IPS-18c (cell line): ENCODE measurements around the gene BTBD9.
"Not testable (repeated sequence)": the region's sequence is repeated elsewhere in the genome, so short reads cannot be mapped to it uniquely, and the experiment has no call there.

Experiments used
- H3K4me3 ChIP-seq: 2 replicates; pipeline ENCODE4 v1.7.0; 2013; ENCODE audit warnings: low read depth, mild to moderate bottlenecking, low read length, moderate library complexity; ENCODE audit not compliant: insufficient read depth
- H3K9me3 ChIP-seq: one replicate; pipeline ENCODE4 v1.6.1; 2013; ENCODE audit warnings: mild to moderate bottlenecking, low read length, moderate library complexity; ENCODE audit not compliant: control insufficient read depth, insufficient read depth

BTBD9 gene

GRCh38 chr6:38654263-38654662, 14.5 kb upstream of the BTBD9 start:
- no peak overlapping the region for H3K4me3 ChIP-seq
- no peaks in the 10 kb centered on the region for H3K9me3 ChIP-seq

- H3K4me3 ChIP-seq: no peak overlapping the region
- H3K9me3 ChIP-seq: no peaks in the 10 kb centered on the region
These were observed 11.5 kb upstream of the BTBD9 start for GRCh38 chr6:38651121-38651784.

GRCh38 chr6:38650207-38650752, 10.6 kb upstream of the BTBD9 start:
- H3K9me3 ChIP-seq: no peaks in the 10 kb centered on the region
- no peak overlapping the region for H3K4me3 ChIP-seq

GRCh38 chr6:38649744-38650143, 10.0 kb upstream of the BTBD9 start:
- H3K4me3 ChIP-seq: no peak overlapping the region
- H3K9me3 ChIP-seq: no peaks in the 10 kb centered on the region

- no peaks in the 10 kb centered on the region for H3K9me3 ChIP-seq
- no peak overlapping the region for H3K4me3 ChIP-seq
These were observed 8.9 kb upstream of the BTBD9 start for GRCh38 chr6:38648629-38649028.

- H3K4me3 ChIP-seq: no peak overlapping the region
- no peaks in the 10 kb centered on the region for H3K9me3 ChIP-seq
These were observed 6.6 kb upstream of the BTBD9 start for GRCh38 chr6:38646166-38646878.

- no peaks in the 10 kb centered on the region for H3K9me3 ChIP-seq
- H3K4me3 ChIP-seq: no peak overlapping the region
These were observed 5.2 kb upstream of the BTBD9 start for GRCh38 chr6:38644951-38645350.

GRCh38 chr6:38640216-38640909, 634 bp upstream of the BTBD9 start:
- no peaks in the 10 kb centered on the region for H3K9me3 ChIP-seq
- peak overlapping the region; percentile 85 for H3K4me3 ChIP-seq

GRCh38 chr6:38638941-38639497, 710 bp downstream of the BTBD9 start:
- H3K4me3 ChIP-seq: peak overlapping the region; percentile 85
- H3K9me3 ChIP-seq: no peaks in the 10 kb centered on the region

- Histone ChIP-seq H3K9me3 (no peaks in the 10 kb centered on the region), H3K4me3 (no peak overlapping the region)
These were observed 2.0 kb downstream of the BTBD9 start for GRCh38 chr6:38637756-38638155.

- Histone ChIP-seq H3K4me3 (no peak overlapping the region), H3K9me3 (no peaks in the 10 kb centered on the region)
These were observed 3.7 kb downstream of the BTBD9 start for GRCh38 chr6:38636027-38636426.

- Histone ChIP-seq H3K4me3 (no peak overlapping the region), H3K9me3 (no peaks in the 10 kb centered on the region)
These were observed 5.2 kb downstream of the BTBD9 start for GRCh38 chr6:38634518-38634917.

GRCh38 chr6:38632490-38632889, 7.2 kb downstream of the BTBD9 start:
- Histone ChIP-seq H3K4me3 (no peak overlapping the region), H3K9me3 (no peaks in the 10 kb centered on the region)

GRCh38 chr6:38631186-38631783, 8.4 kb downstream of the BTBD9 start:
- Histone ChIP-seq H3K9me3 (no peaks in the 10 kb centered on the region), H3K4me3 (no peak overlapping the region)

GRCh38 chr6:38625217-38625616, 14.5 kb downstream of the BTBD9 start:
- Histone ChIP-seq H3K4me3 (no peak overlapping the region), H3K9me3 (no peaks in the 10 kb centered on the region)

GRCh38 chr6:38619342-38619741, 20.4 kb downstream of the BTBD9 start:
- H3K4me3 ChIP-seq, H3K9me3 ChIP-seq: not testable (repeated sequence)

GRCh38 chr6:38618301-38618700, 21.4 kb downstream of the BTBD9 start:
- not testable (repeated sequence) for H3K9me3 ChIP-seq

More at GRCh38 chr6:38618301-38618700, 21.4 kb downstream of the BTBD9 start:
- not testable (repeated sequence) for H3K4me3 ChIP-seq
